Measurements from ENCODE around the gene TMPRSS9. TPM values are rescaled to one million over a fixed set of nuclear protein-coding genes. Genes with fewer than 3 reads are reported as not detected.
"Not testable (repeated sequence)": the region's sequence is repeated elsewhere in the genome, so short reads cannot be mapped to it uniquely, and the experiment has no call there.

Gene TMPRSS9
- total RNA-seq, 2 experiments from 2014 or later, result not detected

- ATAC-seq (peak; percentile 61), DNase-seq (peak; percentile 62)
- peak overlapping the region; percentile 85 for H3K4me3 Mint-ChIP-seq
- H3K27ac Mint-ChIP-seq, result peak overlapping the region; percentile 86
- CTCF ChIA-PET, result interaction anchor here (0.7 to 2.5 kb wide), 7 partner anchors 13 to 158 kb away, joined by 3 to 8 read pairs (median 6); partner anchors contain the start of genes GADD45B and TIMM13
- H3K9me3 Mint-ChIP-seq (ENCODE audit: insufficient read depth), result no peaks in the 10 kb centered on the region
- peaks cover 15% of the 10 kb centered on the region for H3K36me3 Mint-ChIP-seq (ENCODE audit: low read depth)
- peaks cover 28% of the 10 kb centered on the region for H3K4me1 Mint-ChIP-seq (ENCODE audit: low read depth)
- no peaks in the 10 kb centered on the region for H3K27me3 Mint-ChIP-seq (ENCODE audit: low read depth)
- POLR2A ChIA-PET, result interaction anchor here (0.7 to 2.7 kb wide), 9 partner anchors 10 to 226 kb away, joined by 3 to 30 read pairs (median 4); partner anchors contain the start of gene GADD45B
Measured at GRCh38 chr19:2455851-2456570, 95.9 kb downstream of the TMPRSS9 start.

- H3K36me3 Mint-ChIP-seq (ENCODE audit: low read depth), result peaks cover 15% of the 10 kb centered on the region
- CTCF ChIA-PET, result interaction anchor here (0.6 to 2.5 kb wide), 9 partner anchors 16 to 362 kb away, joined by 3 to 8 read pairs (median 5); partner anchors contain the start of genes GADD45B, MOB3A and TIMM13
- ATAC-seq, result no peak
- POLR2A ChIA-PET, result interaction anchor here (0.6 to 2.7 kb wide), 6 partner anchors 9 to 187 kb away, joined by 3 to 30 read pairs (median 4); partner anchors contain the start of genes GADD45B and TIMM13
- peak overlapping the region; percentile 88 for H3K27ac Mint-ChIP-seq
- H3K4me3 Mint-ChIP-seq, result peak overlapping the region; percentile 78
- DNase-seq, result no peak
- H3K9me3 Mint-ChIP-seq (ENCODE audit: insufficient read depth), result no peaks in the 10 kb centered on the region
- peaks cover 38% of the 10 kb centered on the region for H3K4me1 Mint-ChIP-seq (ENCODE audit: low read depth)
- no peaks in the 10 kb centered on the region for H3K27me3 Mint-ChIP-seq (ENCODE audit: low read depth)
Measured at GRCh38 chr19:2457394-2458037, 97.5 kb downstream of the TMPRSS9 start.

GRCh38 chr19:2458054-2458453 is 98.0 kb downstream of the TMPRSS9 start:
- CTCF ChIA-PET, result interaction anchor here (1.6 to 2.5 kb wide), 4 partner anchors 16 to 163 kb away, joined by 4 to 8 read pairs (median 6); partner anchors contain the start of gene GADD45B
- Mint-ChIP-seq H3K4me1 (ENCODE audit: low read depth) (peaks cover 38% of the 10 kb centered on the region), H3K4me3 (no peak overlapping the region), H3K27me3 (ENCODE audit: low read depth) (no peaks in the 10 kb centered on the region), H3K27ac (no peak overlapping the region), H3K9me3 (ENCODE audit: insufficient read depth) (no peaks in the 10 kb centered on the region), H3K36me3 (ENCODE audit: low read depth) (peaks cover 15% of the 10 kb centered on the region)
- DNase-seq, result no peak
- POLR2A ChIA-PET, result interaction anchor here (1.2 to 2.7 kb wide), 2 partner anchors 18 to 31 kb away, joined by 5 to 30 read pairs; partner anchors contain the start of genes GADD45B and TIMM13
- ATAC-seq, result no peak

- Mint-ChIP-seq H3K36me3 (ENCODE audit: low read depth) (peaks cover 15% of the 10 kb centered on the region), H3K4me1 (ENCODE audit: low read depth) (peaks cover 38% of the 10 kb centered on the region)
- CTCF ChIA-PET; DNase-seq; H3K9me3 Mint-ChIP-seq (ENCODE audit: insufficient read depth); H3K27ac Mint-ChIP-seq; ATAC-seq; H3K27me3 Mint-ChIP-seq (ENCODE audit: low read depth); POLR2A ChIA-PET; H3K4me3 Mint-ChIP-seq: not testable (repeated sequence)
Measured at GRCh38 chr19:2458776-2459175, 98.7 kb downstream of the TMPRSS9 start.

- no peaks in the 10 kb centered on the region for H3K27me3 Mint-ChIP-seq (ENCODE audit: low read depth)
- H3K27ac Mint-ChIP-seq, result no peak overlapping the region
- peaks cover 8% of the 10 kb centered on the region for H3K36me3 Mint-ChIP-seq (ENCODE audit: low read depth)
- DNase-seq (no peak), ATAC-seq (no peak)
- H3K4me1 Mint-ChIP-seq (ENCODE audit: low read depth), result peaks cover 27% of the 10 kb centered on the region
- ChIA-PET POLR2A (interaction anchor here (0.9 to 5.7 kb wide), 2 partner anchors 17 to 160 kb away, joined by 3 to 46 read pairs; partner anchors contain the start of gene GADD45B), CTCF (interaction anchor here (1.4 to 1.5 kb wide), 2 partner anchors 160 to 177 kb away, joined by 4 read pairs; no protein-coding TSS in a partner anchor)
- no peaks in the 10 kb centered on the region for H3K9me3 Mint-ChIP-seq (ENCODE audit: insufficient read depth)
- no peak overlapping the region for H3K4me3 Mint-ChIP-seq
Measured at GRCh38 chr19:2460245-2460644, 100.2 kb downstream of the TMPRSS9 start.

GRCh38 chr19:2461751-2462634 is 101.9 kb downstream of the TMPRSS9 start:
- ATAC-seq, result peak; percentile 81
- peaks cover 7% of the 10 kb centered on the region for H3K36me3 Mint-ChIP-seq (ENCODE audit: low read depth)

GRCh38 chr19:2462635-2463421 is 102.8 kb downstream of the TMPRSS9 start:
- no peaks in the 10 kb centered on the region for H3K27me3 Mint-ChIP-seq (ENCODE audit: low read depth)
- H3K27ac Mint-ChIP-seq, result peak overlapping the region; percentile 91
- peak overlapping the region; percentile 91 for H3K4me3 Mint-ChIP-seq

More at GRCh38 chr19:2461751-2462634, 101.9 kb downstream of the TMPRSS9 start:
- H3K27me3 Mint-ChIP-seq (ENCODE audit: low read depth), result no peaks in the 10 kb centered on the region
- peak overlapping the region; percentile 91 for H3K4me3 Mint-ChIP-seq
- peak; percentile 83 for DNase-seq
- POLR2A ChIA-PET, result interaction anchor here (1.2 to 5.7 kb wide), 5 partner anchors 11 to 159 kb away, joined by 3 to 46 read pairs (median 4); partner anchors contain the start of gene GADD45B
- peaks cover 22% of the 10 kb centered on the region for H3K4me1 Mint-ChIP-seq (ENCODE audit: low read depth)
- no peaks in the 10 kb centered on the region for H3K9me3 Mint-ChIP-seq (ENCODE audit: insufficient read depth)
- H3K27ac Mint-ChIP-seq, result peak overlapping the region; percentile 91
- CTCF ChIA-PET, result interaction anchor here (0.7 to 4.2 kb wide), 6 partner anchors 12 to 379 kb away, joined by 3 to 21 read pairs (median 4); partner anchors contain the start of gene ZNF555

GRCh38 chr19:2463694-2464093 is 103.6 kb downstream of the TMPRSS9 start:
- peak overlapping the region; percentile 53 for H3K4me3 Mint-ChIP-seq
- H3K27me3 Mint-ChIP-seq (ENCODE audit: low read depth); H3K36me3 Mint-ChIP-seq (ENCODE audit: low read depth); DNase-seq; H3K9me3 Mint-ChIP-seq (ENCODE audit: insufficient read depth); ATAC-seq: not testable (repeated sequence)
- peak overlapping the region; percentile 69 for H3K27ac Mint-ChIP-seq
- ChIA-PET POLR2A (interaction anchor here (1.0 to 5.7 kb wide), 3 partner anchors 13 to 147 kb away, joined by 4 to 46 read pairs (median 5); partner anchors contain the start of gene GADD45B), CTCF (interaction anchor here (1.0 to 4.2 kb wide), 4 partner anchors 89 to 155 kb away, joined by 3 to 21 read pairs (median 4); no protein-coding TSS in a partner anchor)
- peaks cover 23% of the 10 kb centered on the region for H3K4me1 Mint-ChIP-seq (ENCODE audit: low read depth)

More at GRCh38 chr19:2462635-2463421, 102.8 kb downstream of the TMPRSS9 start:
- no peak for ATAC-seq
- DNase-seq, result no peak
- Mint-ChIP-seq H3K36me3 (ENCODE audit: low read depth) (peaks cover 3% of the 10 kb centered on the region), H3K9me3 (ENCODE audit: insufficient read depth) (no peaks in the 10 kb centered on the region), H3K4me1 (ENCODE audit: low read depth) (peaks cover 19% of the 10 kb centered on the region)
- CTCF ChIA-PET, result interaction anchor here (0.7 to 4.2 kb wide), 3 partner anchors 148 to 378 kb away, joined by 3 to 21 read pairs (median 4); partner anchors contain the start of gene ZNF555
- POLR2A ChIA-PET, result interaction anchor here (1.2 to 5.7 kb wide), 5 partner anchors 10 to 158 kb away, joined by 3 to 46 read pairs (median 4); partner anchors contain the start of gene GADD45B

- no peaks in the 10 kb centered on the region for H3K27me3 Mint-ChIP-seq (ENCODE audit: low read depth)
- H3K4me1 Mint-ChIP-seq (ENCODE audit: low read depth), result peaks cover 30% of the 10 kb centered on the region
- POLR2A ChIA-PET, result interaction anchor here (1.0 to 5.7 kb wide), 2 partner anchors 13 to 145 kb away, joined by 5 to 46 read pairs; partner anchors contain the start of gene GADD45B
- H3K9me3 Mint-ChIP-seq (ENCODE audit: insufficient read depth), result no peaks in the 10 kb centered on the region
- DNase-seq (no peak), ATAC-seq (no peak)
- no peak overlapping the region for H3K27ac Mint-ChIP-seq
- CTCF ChIA-PET, result interaction anchor here (1.0 to 4.2 kb wide), 6 partner anchors 11 to 173 kb away, joined by 3 to 21 read pairs (median 4); partner anchors contain the start of gene GADD45B
- no peak overlapping the region for H3K4me3 Mint-ChIP-seq
- peaks cover 3% of the 10 kb centered on the region for H3K36me3 Mint-ChIP-seq (ENCODE audit: low read depth)
Measured at GRCh38 chr19:2464389-2464788, 104.3 kb downstream of the TMPRSS9 start.

- H3K27me3 Mint-ChIP-seq (ENCODE audit: low read depth), result peaks cover 2% of the 10 kb centered on the region
- DNase-seq (no peak), ATAC-seq (no peak)
- peaks cover 21% of the 10 kb centered on the region for H3K4me1 Mint-ChIP-seq (ENCODE audit: low read depth)
- no peak overlapping the region for H3K4me3 Mint-ChIP-seq
- ChIA-PET CTCF (interaction anchor here (1.0 to 2.8 kb wide), 5 partner anchors 12 to 313 kb away, joined by 3 to 11 read pairs (median 6); partner anchors contain the start of gene LMNB2), POLR2A (interaction anchor here (0.6 kb wide), 1 partner anchor 1537 kb away, joined by 3 read pairs; no protein-coding TSS in a partner anchor)
- no peaks in the 10 kb centered on the region for H3K36me3 Mint-ChIP-seq (ENCODE audit: low read depth)
- H3K9me3 Mint-ChIP-seq (ENCODE audit: insufficient read depth), result no peaks in the 10 kb centered on the region
- H3K27ac Mint-ChIP-seq, result no peak overlapping the region
Measured at GRCh38 chr19:2468596-2468995, 108.5 kb downstream of the TMPRSS9 start.
